Stimulated activated CD4-positive, alpha-beta T cell treated with anti-CD3 and anti-CD28 coated beads, Interleukin-1b, Interleukin-23, amount 100 ng/mL, for 48 hours (primary cell): ENCODE results near the gene B3GAT1.

Source experiments
- DNase-seq: peaks from one replicate; pipeline ENCODE4 v3.0.0-alpha.2; 2020

The B3GAT1 gene

GRCh38 chr11:134407923-134408322 is 4.1 kb downstream of the B3GAT1 start:
- no peak for DNase-seq

GRCh38 chr11:134407321-134407828 is 4.7 kb downstream of the B3GAT1 start:
- DNase-seq: no peak

GRCh38 chr11:134406264-134407185 is 5.5 kb downstream of the B3GAT1 start:
- no peak for DNase-seq

- no peak for DNase-seq
Observed at GRCh38 chr11:134405841-134406240, 6.2 kb downstream of the B3GAT1 start.

GRCh38 chr11:134405436-134405835 is 6.6 kb downstream of the B3GAT1 start:
- DNase-seq: no peak

- DNase-seq: no peak
Observed at GRCh38 chr11:134404575-134405341, 7.3 kb downstream of the B3GAT1 start.

- DNase-seq: no peak
Observed at GRCh38 chr11:134402910-134403309, 9.1 kb downstream of the B3GAT1 start.

GRCh38 chr11:134401825-134402809 is 9.9 kb downstream of the B3GAT1 start:
- DNase-seq: no peak

- no peak for DNase-seq
Observed at GRCh38 chr11:134399996-134400395, 12.0 kb downstream of the B3GAT1 start.

GRCh38 chr11:134399293-134399654 is 12.8 kb downstream of the B3GAT1 start:
- no peak for DNase-seq

- no peak for DNase-seq
Observed at GRCh38 chr11:134398644-134399292, 13.3 kb downstream of the B3GAT1 start.

- no peak for DNase-seq
Observed at GRCh38 chr11:134398079-134398444, 14.0 kb downstream of the B3GAT1 start.

- DNase-seq: no peak
Observed at GRCh38 chr11:134397304-134398078, 14.6 kb downstream of the B3GAT1 start.

GRCh38 chr11:134395002-134395401 is 17.0 kb downstream of the B3GAT1 start:
- no peak for DNase-seq

GRCh38 chr11:134394311-134394710 is 17.7 kb downstream of the B3GAT1 start:
- no peak for DNase-seq

- DNase-seq: no peak
Observed at GRCh38 chr11:134393638-134394037, 18.4 kb downstream of the B3GAT1 start.

GRCh38 chr11:134392953-134393615 is 19.0 kb downstream of the B3GAT1 start:
- DNase-seq: no peak

- DNase-seq: no peak
Observed at GRCh38 chr11:134391656-134392055, 20.4 kb downstream of the B3GAT1 start.

- no peak for DNase-seq
Observed at GRCh38 chr11:134390706-134391569, 21.1 kb downstream of the B3GAT1 start.
